ENCODE results near the gene FAM174C. TPM values are rescaled to one million over a fixed set of nuclear protein-coding genes. Genes with fewer than 3 reads are reported as not detected.
A peak's percentile ranks its signal among the peaks of the same experiment; 100 is the strongest.

The FAM174C gene
- total and polyA plus RNA-seq, 2 of the 8 experiments (the other 6 are each of a cell fraction or from before 2014, with no cell fraction given) = 44.5 to 125 TPM

- Histone ChIP-seq H3K9me3 (ENCODE audit: insufficient read depth in 2 of 2, low read depth in 1 of 2, low read length in 1 of 2) (no peaks in the 10 kb centered on the region), H3K56ac (replicated peaks; ENCODE audit: insufficient read length, low read depth, low read length) (no peak overlapping the region), H2AFZ (ENCODE audit: low read length) (no peak overlapping the region), H2BK12ac (ENCODE audit: low read depth, low read length) (no peak overlapping the region), H3K79me1 (ENCODE audit: low read depth, low read length) (peaks cover 2% of the 10 kb centered on the region; the same call in 1 of the 2 replicates), H3K23me2 (ENCODE audit: low read depth, low read length) (no peaks in the 10 kb centered on the region; the same call in 1 of the 2 replicates), H3K4ac (replicated peaks; ENCODE audit: insufficient read length, low read depth, low read length) (no peak overlapping the region), H2BK120ac (replicated peaks; ENCODE audit: low read depth, low read length) (no peak overlapping the region), H3K18ac (ENCODE audit: extremely low read depth, low read length) (no peak overlapping the region), H3K4me1 (replicated peaks in 1 of 4; ENCODE audit: control insufficient read depth in 3 of 4, insufficient read depth in 4 of 4, low read length in 3 of 4) (peaks cover 0 to 7% (median under 1%) of the 10 kb centered on the region in 4 experiments; a peak in 4 of 7 replicates), H3K4me2 (ENCODE audit: insufficient read depth in 1 of 2, low read depth in 2 of 2, low read length in 2 of 2) (peak overlapping the region; percentile 33 to 84; a peak in 3 of 4 replicates), H3K79me2 (ENCODE audit: control insufficient read depth in 1 of 2, insufficient read depth in 2 of 2, low read length in 2 of 2) (no peaks in the 10 kb centered on the region), H2BK5ac (ENCODE audit: low read depth, low read length) (no peak overlapping the region), H2BK15ac (ENCODE audit: low read length) (no peak overlapping the region), H3K27ac (ENCODE audit: low read depth, low read length) (no peak overlapping the region), H2BK20ac (ENCODE audit: low read length) (no peak overlapping the region), H3K36me3 (ENCODE audit: control insufficient read depth in 2 of 4, insufficient read depth in 4 of 4, low read length in 3 of 4) (no peaks in the 10 kb centered on the region), H4K20me1 (replicated peaks in 1 of 2; ENCODE audit: control insufficient read depth in 1 of 2, insufficient read depth in 2 of 2, low read length in 2 of 2) (peaks cover 7% of the 10 kb centered on the region in 2 experiments), H4K5ac (ENCODE audit: insufficient read length, low read depth, low read length) (no peak overlapping the region), H3K27me3 (replicated peaks in 1 of 4; ENCODE audit: control insufficient read depth in 3 of 4, extremely low read depth in 1 of 4, insufficient read depth in 3 of 4, low read length in 3 of 4) (peaks cover 0 to 2% (median 1%) of the 10 kb centered on the region in 4 experiments; a peak in 2 of 7 replicates), H3K9ac (replicated peaks in 1 of 4; ENCODE audit: extremely low read depth in 1 of 4, low read depth in 3 of 4, low read length in 3 of 4) (no peak overlapping the region), H4K8ac (ENCODE audit: extremely low read depth, insufficient read depth, low read length) (no peak overlapping the region), H4K91ac (replicated peaks; ENCODE audit: insufficient read length, low read length) (no peak overlapping the region), H3K14ac (ENCODE audit: insufficient read length) (no peak overlapping the region), H3K4me3 (ENCODE audit: extremely low read depth in 1 of 4, insufficient read depth in 2 of 4, low read depth in 3 of 4, low read length in 4 of 4) (no peak overlapping the region), H2AK5ac (ENCODE audit: low read depth, low read length) (no peak overlapping the region), H3K23ac (ENCODE audit: insufficient read length) (no peak overlapping the region)
- DNase-seq (ENCODE audit: low read depth in 1 of 2, low spot score in 2 of 2) (no peak), FAIRE-seq (no peak)
- CTCF ChIA-PET (ENCODE audit: partially characterized antibody) = interaction anchor here (0.7 kb wide), 1 partner anchor 50 kb away, joined by 4 read pairs; no protein-coding TSS in a partner anchor
- POLR2A ChIA-PET (ENCODE audit: partially characterized antibody) = interaction anchor here (1.6 kb wide), 2 partner anchors 26 to 141 kb away, joined by 5 read pairs; partner anchors contain the start of gene CIRBP
- WGBS, 2 experiments (ENCODE audit: extremely low coverage in 1 of 2, insufficient coverage in 1 of 2, insufficient read length in 1 of 2, insufficient replicate concordance in 2 of 2, low coverage in 1 of 2, low lambda C conversion rate in 2 of 2, missing lambda C conversion rate in 1 of 2) = 86% methylated on average over 13 of the region's 14 CpGs; no CpG with 5 or more reads in 1 of the 2 experiments
- TF ChIP-seq FOSL1 (IDR thresholded peaks at IDR 0.05; ENCODE audit: insufficient read depth, low read depth, low read length) = no peak
- no peak for TF ChIP-seq KDM5A (IDR thresholded peaks at IDR 0.05; ENCODE audit: low read length)
- TF ChIP-seq USF2 (IDR thresholded peaks at IDR 0.05; ENCODE audit: low read length) = no peak
- TF ChIP-seq SP1 (IDR thresholded peaks at IDR 0.05; ENCODE audit: low read depth, low read length) = no peak
- no peak for TF ChIP-seq CHD1 (IDR thresholded peaks at IDR 0.05; ENCODE audit: low read depth, low read length)
- no peak for TF ChIP-seq SIX5 (IDR thresholded peaks at IDR 0.05; ENCODE audit: low read depth, low read length)
- no peak for TF ChIP-seq POU5F1 (IDR thresholded peaks at IDR 0.05; ENCODE audit: low read depth, low read length)
- no peak for TF ChIP-seq KDM1A (IDR thresholded peaks at IDR 0.05; ENCODE audit: borderline replicate concordance, low read length)
- no peak for TF ChIP-seq TAF7 (optimal IDR thresholded peaks at IDR 0.05; ENCODE audit: borderline replicate concordance, low read depth, low read length)
- no peak for TF ChIP-seq RXRA (IDR thresholded peaks at IDR 0.05; ENCODE audit: insufficient read depth, low read depth, low read length)
- TF ChIP-seq BCL11A (IDR thresholded peaks at IDR 0.05; ENCODE audit: low read depth in 2 of 2, low read length in 2 of 2) = no peak
- TF ChIP-seq ASH2L (IDR thresholded peaks at IDR 0.05; ENCODE audit: low read length) = no peak
- no peak for TF ChIP-seq TEAD4 (IDR thresholded peaks at IDR 0.05; ENCODE audit: low read depth, low read length)
Measured at GRCh38 chr19:1294688-1295087, 19.4 kb downstream of the FAM174C start.

All from H1 (cell line).